Ishikawa (cell line): Measurements from ENCODE around the gene DAB1.

Experiments used
- CEBPB ChIP-seq: IDR thresholded peaks from 2 replicates; pipeline ENCODE4 v1.6.1; 2012
- CREB1 ChIP-seq: IDR thresholded peaks from 2 replicates; pipeline ENCODE4 v1.6.1; 2012; ENCODE audit warnings: low read depth
- EGR1 ChIP-seq: IDR thresholded peaks from 2 replicates; pipeline ENCODE4 v1.6.1; 2012
- EP300 ChIP-seq: IDR thresholded peaks from 2 replicates; pipeline ENCODE4 v1.6.1; 2012; ENCODE audit warnings: borderline replicate concordance
- FOXM1 ChIP-seq: IDR thresholded peaks from 2 replicates; pipeline ENCODE4 v1.6.1; 2012; ENCODE audit warnings: low read depth, borderline replicate concordance
- MAX ChIP-seq: IDR thresholded peaks from 2 replicates; pipeline ENCODE4 v1.6.1; 2012
- NFIC ChIP-seq: IDR thresholded peaks from 2 replicates; pipeline ENCODE4 v1.6.1; 2012
- RAD21 ChIP-seq: IDR thresholded peaks from 2 replicates; pipeline ENCODE4 v1.6.1; 2012; ENCODE audit warnings: low read depth
- TAF1 ChIP-seq: IDR thresholded peaks from 2 replicates; pipeline ENCODE4 v1.6.1; 2012; ENCODE audit warnings: low read depth, mild to moderate bottlenecking
- TCF12 ChIP-seq: IDR thresholded peaks from 2 replicates; pipeline ENCODE4 v1.6.1; 2012; ENCODE audit warnings: low read depth
- TEAD4 ChIP-seq: IDR thresholded peaks from 2 replicates; pipeline ENCODE4 v1.6.1; 2012
- USF1 ChIP-seq: IDR thresholded peaks from 2 replicates; pipeline ENCODE4 v1.6.1; 2012
- YY1 ChIP-seq: IDR thresholded peaks from 2 replicates; pipeline ENCODE4 v1.6.1; 2012; ENCODE audit warnings: low read depth
- ZBTB7A ChIP-seq: IDR thresholded peaks from 2 replicates; pipeline ENCODE4 v1.6.1; 2012; ENCODE audit warnings: low read depth
- TF ChIP-seq, protein P1 (sequence below): IDR thresholded peaks from 2 replicates; pipeline ENCODE4 v1.6.1; 2012; ENCODE audit warnings: low read depth, mild to moderate bottlenecking

The DAB1 gene

DNA sequence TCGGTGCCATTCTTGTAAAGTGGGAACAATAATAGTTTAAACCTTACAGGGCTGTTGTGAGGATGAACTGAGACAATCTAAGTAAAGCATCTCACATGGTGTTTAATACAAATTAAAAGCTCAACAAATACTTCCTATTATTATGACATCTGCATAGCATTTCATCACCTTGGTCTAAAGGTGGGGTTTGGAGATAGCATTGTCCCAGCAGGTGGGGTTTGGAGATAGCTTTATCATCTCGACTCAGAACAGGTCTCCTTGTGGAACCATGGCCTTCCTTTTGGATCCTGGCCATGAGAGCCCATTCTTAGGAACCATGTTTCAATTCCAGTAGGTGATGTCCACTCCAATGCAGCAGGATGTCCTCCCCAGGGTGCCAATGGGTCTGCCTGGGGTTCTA, 437.5 kb downstream of the DAB1 start:
- no peak for TF ChIP-seq EGR1
- no peak for TF ChIP-seq ZBTB7A
- TF ChIP-seq YY1, result no peak
- TF ChIP-seq FOXM1, result no peak
- TF ChIP-seq TCF12, result no peak

DNA sequence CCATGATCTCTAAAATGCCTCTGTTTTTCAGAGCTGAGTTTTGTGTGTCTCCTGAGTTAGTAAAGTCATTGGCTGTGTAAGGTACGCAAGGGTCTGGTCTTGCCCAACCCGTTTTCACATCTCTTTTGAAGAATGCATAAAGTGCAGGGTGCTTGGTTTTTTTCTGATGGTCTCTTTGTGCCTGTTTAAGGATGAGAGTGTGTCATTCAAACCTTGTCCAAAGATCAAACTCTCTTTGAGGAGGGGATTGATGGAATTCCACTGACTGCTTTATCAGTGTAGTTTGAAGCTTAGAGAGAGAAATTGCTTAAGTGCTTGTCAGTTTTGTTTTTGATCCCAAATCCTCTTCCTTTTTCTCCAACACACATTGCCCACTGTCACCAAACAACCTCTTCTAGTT, 438.0 kb downstream of the DAB1 start:
- TF ChIP-seq TCF12, result no peak
- TF ChIP-seq YY1, result no peak
- no peak for TF ChIP-seq TEAD4
- no peak for TF ChIP-seq EP300
- no peak for TF ChIP-seq FOXM1
- TF ChIP-seq USF1, result no peak
- TF ChIP-seq, protein P1, sequence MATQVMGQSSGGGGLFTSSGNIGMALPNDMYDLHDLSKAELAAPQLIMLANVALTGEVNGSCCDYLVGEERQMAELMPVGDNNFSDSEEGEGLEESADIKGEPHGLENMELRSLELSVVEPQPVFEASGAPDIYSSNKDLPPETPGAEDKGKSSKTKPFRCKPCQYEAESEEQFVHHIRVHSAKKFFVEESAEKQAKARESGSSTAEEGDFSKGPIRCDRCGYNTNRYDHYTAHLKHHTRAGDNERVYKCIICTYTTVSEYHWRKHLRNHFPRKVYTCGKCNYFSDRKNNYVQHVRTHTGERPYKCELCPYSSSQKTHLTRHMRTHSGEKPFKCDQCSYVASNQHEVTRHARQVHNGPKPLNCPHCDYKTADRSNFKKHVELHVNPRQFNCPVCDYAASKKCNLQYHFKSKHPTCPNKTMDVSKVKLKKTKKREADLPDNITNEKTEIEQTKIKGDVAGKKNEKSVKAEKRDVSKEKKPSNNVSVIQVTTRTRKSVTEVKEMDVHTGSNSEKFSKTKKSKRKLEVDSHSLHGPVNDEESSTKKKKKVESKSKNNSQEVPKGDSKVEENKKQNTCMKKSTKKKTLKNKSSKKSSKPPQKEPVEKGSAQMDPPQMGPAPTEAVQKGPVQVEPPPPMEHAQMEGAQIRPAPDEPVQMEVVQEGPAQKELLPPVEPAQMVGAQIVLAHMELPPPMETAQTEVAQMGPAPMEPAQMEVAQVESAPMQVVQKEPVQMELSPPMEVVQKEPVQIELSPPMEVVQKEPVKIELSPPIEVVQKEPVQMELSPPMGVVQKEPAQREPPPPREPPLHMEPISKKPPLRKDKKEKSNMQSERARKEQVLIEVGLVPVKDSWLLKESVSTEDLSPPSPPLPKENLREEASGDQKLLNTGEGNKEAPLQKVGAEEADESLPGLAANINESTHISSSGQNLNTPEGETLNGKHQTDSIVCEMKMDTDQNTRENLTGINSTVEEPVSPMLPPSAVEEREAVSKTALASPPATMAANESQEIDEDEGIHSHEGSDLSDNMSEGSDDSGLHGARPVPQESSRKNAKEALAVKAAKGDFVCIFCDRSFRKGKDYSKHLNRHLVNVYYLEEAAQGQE, result no peak
- no peak for TF ChIP-seq CEBPB
- no peak for TF ChIP-seq ZBTB7A
- no peak for TF ChIP-seq EGR1
- no peak for TF ChIP-seq MAX
- no peak for TF ChIP-seq TAF1
- no peak for TF ChIP-seq NFIC
- TF ChIP-seq RAD21, result no peak
- TF ChIP-seq CREB1, result no peak

DNA sequence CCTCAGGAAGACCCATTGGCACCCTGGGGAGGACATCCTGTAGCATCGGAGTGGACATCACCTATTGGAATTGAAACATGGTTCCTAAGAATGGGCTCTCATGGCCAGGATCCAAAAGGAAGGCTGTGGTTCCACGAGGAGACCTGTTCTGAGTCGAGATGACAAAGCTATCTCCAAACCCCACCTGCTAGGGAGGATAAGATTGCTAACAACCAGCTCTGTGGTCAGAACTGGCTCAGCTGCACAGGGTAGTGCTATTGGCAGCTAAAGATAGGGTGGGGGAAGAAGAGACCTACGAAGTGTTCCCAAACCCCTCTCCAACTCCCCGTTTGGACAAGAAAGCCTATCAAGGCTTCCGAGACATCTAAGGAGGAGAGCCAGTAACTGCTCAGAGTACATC, 440.4 kb downstream of the DAB1 start:
- TF ChIP-seq YY1 (no peak), MAX (no peak), EP300 (no peak), FOXM1 (no peak), TEAD4 (no peak), ZBTB7A (no peak), TAF1 (no peak), TCF12 (no peak), CEBPB (no peak), EGR1 (no peak), CREB1 (no peak), NFIC (no peak), RAD21 (no peak)

GRCh38 chr1:56979986-56980755, 443.7 kb downstream of the DAB1 start:
- no peak for TF ChIP-seq CEBPB
- TF ChIP-seq USF1, result no peak
- TF ChIP-seq EGR1, result no peak
- no peak for TF ChIP-seq YY1
- no peak for TF ChIP-seq ZBTB7A
- TF ChIP-seq CREB1, result no peak
- TF ChIP-seq TAF1, result no peak
- no peak for TF ChIP-seq NFIC
- TF ChIP-seq MAX, result no peak
- TF ChIP-seq RAD21, result no peak
- TF ChIP-seq FOXM1, result no peak

GRCh38 chr1:56978819-56979218, 445.0 kb downstream of the DAB1 start:
- TF ChIP-seq, protein P1, result peak; percentile 40; the same call in 1 of the 2 replicates
- TF ChIP-seq TCF12, result no peak

DNA sequence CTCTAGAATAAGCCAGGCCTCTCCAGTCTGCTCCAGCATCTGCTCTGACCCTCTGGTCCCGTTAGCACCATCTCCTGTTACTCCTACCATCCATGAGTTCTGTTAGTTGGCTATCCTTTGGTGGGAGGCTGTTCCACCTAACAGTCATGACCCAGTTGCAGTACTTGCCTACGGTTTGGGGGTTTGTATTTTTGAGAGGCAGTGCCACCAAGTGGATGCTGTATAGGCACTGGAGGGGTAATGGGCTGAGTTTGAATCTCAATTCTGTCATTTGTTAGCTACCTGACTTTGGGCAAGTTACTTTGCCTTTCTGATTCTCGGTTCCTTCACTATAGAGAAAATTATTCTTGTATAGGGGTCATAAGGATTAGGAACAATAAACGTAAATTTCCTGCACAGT, 445.9 kb downstream of the DAB1 start:
- no peak for TF ChIP-seq TEAD4
- TF ChIP-seq, protein P1, result no peak
- no peak for TF ChIP-seq EP300
- TF ChIP-seq TAF1, result no peak
- TF ChIP-seq CREB1, result no peak
- no peak for TF ChIP-seq RAD21
- TF ChIP-seq EGR1, result no peak
- no peak for TF ChIP-seq NFIC
- TF ChIP-seq MAX, result no peak
- no peak for TF ChIP-seq ZBTB7A
- TF ChIP-seq CEBPB, result no peak
